Stimulated activated CD8-positive, alpha-beta memory T cell treated with anti-CD3 and anti-CD28 coated beads, Interleukin-15, amount 100 ng/mL, for 48 hours (primary cell): ENCODE results near the gene ZGLP1.

Experiments used
- DNase-seq, 2 donors: peaks; one replicate each; pipeline ENCODE4 v3.0.0-alpha.2; 2020; ENCODE audit warnings: low read depth in 2 of 2

The ZGLP1 gene

GRCh38 chr19:10327793-10328192 is 18.2 kb upstream of the ZGLP1 start:
- no peak for DNase-seq

- no peak for DNase-seq
These were observed 16.1 kb upstream of the ZGLP1 start for GRCh38 chr19:10325732-10326131.

- no peak for DNase-seq
These were observed 12.5 kb upstream of the ZGLP1 start for GRCh38 chr19:10321874-10322835.

GRCh38 chr19:10321417-10321797 is 11.8 kb upstream of the ZGLP1 start:
- no peak for DNase-seq

GRCh38 chr19:10320602-10321416 is 11.2 kb upstream of the ZGLP1 start:
- DNase-seq: no peak

- DNase-seq: no peak
These were observed 9.4 kb upstream of the ZGLP1 start for GRCh38 chr19:10318807-10319682.

- no peak for DNase-seq
These were observed 8.3 kb upstream of the ZGLP1 start for GRCh38 chr19:10317857-10318462.

- no peak for DNase-seq
These were observed 7.6 kb upstream of the ZGLP1 start for GRCh38 chr19:10317045-10317856.

- DNase-seq: no peak
These were observed 6.8 kb upstream of the ZGLP1 start for GRCh38 chr19:10316229-10317044.

GRCh38 chr19:10315335-10316214 is 6.0 kb upstream of the ZGLP1 start, which contains the start of gene FDX2:
TSS of gene FDX2 (minus strand) at chr19:10316015. CDS start at chr19:10315996, 19 bp downstream.
- DNase-seq: peak; percentile 82 to 84

GRCh38 chr19:10306327-10306726 is 3.3 kb downstream of the ZGLP1 start:
- no peak for DNase-seq

GRCh38 chr19:10305139-10305806 is 4.3 kb downstream of the ZGLP1 start:
- DNase-seq: no peak

GRCh38 chr19:10299545-10300458 is 9.8 kb downstream of the ZGLP1 start:
- no peak for DNase-seq

GRCh38 chr19:10295847-10296591 is 13.6 kb downstream of the ZGLP1 start:
- no peak for DNase-seq

GRCh38 chr19:10295305-10295846 is 14.2 kb downstream of the ZGLP1 start:
- no peak for DNase-seq

GRCh38 chr19:10294368-10294697 is 15.3 kb downstream of the ZGLP1 start:
- DNase-seq: no peak
